Osteocyte (in vitro differentiated cells): ENCODE measurements around the gene HSP90B1. TPM values are rescaled to one million over a fixed set of nuclear protein-coding genes. Genes with fewer than 3 reads are reported as not detected.
A peak's percentile ranks its signal among the peaks of the same experiment; 100 is the strongest.

ENCODE experiments used
- DNase-seq: peaks from one replicate; pipeline ENCODE4 v3.0.0; 2021; ENCODE audit warnings: mixed read lengths; ENCODE audit not compliant: unreplicated experiment; ENCODE audit errors: extremely low spot score
- H3K27ac Mint-ChIP-seq: one replicate; pipeline ENCODE4 v1.8.0; 2021; ENCODE audit warnings: mild to moderate bottlenecking, mixed read lengths; ENCODE audit not compliant: unreplicated experiment
- H3K27me3 Mint-ChIP-seq: one replicate; pipeline ENCODE4 v1.8.0; 2021; ENCODE audit warnings: mixed read lengths; ENCODE audit not compliant: unreplicated experiment
- H3K36me3 Mint-ChIP-seq: one replicate; pipeline ENCODE4 v1.8.0; 2021; ENCODE audit warnings: mixed read lengths; ENCODE audit not compliant: unreplicated experiment
- H3K4me1 Mint-ChIP-seq: one replicate; pipeline ENCODE4 v1.8.0; 2021; ENCODE audit warnings: mixed read lengths; ENCODE audit not compliant: unreplicated experiment
- H3K4me3 Mint-ChIP-seq: one replicate; pipeline ENCODE4 v1.8.0; 2021; ENCODE audit warnings: mild to moderate bottlenecking, moderate library complexity, mixed read lengths; ENCODE audit not compliant: unreplicated experiment
- H3K9me3 Mint-ChIP-seq: one replicate; pipeline ENCODE4 v1.8.0; 2021; ENCODE audit warnings: mixed read lengths; ENCODE audit not compliant: unreplicated experiment
- CTCF ChIP-seq: fragments of 200-600 bp; sonication (generic); IDR thresholded peaks from 2 replicates; pipeline ENCODE4 v1.5.0; 2021; ENCODE audit warnings: antibody characterized with exemption, mild to moderate bottlenecking, moderate library complexity
- total RNA-seq: library from RNA; stranded (reverse); gene quantifications from 2 replicates; pipeline ENCODE4 v1.2.1, GENCODE V29; 2021

HSP90B1 gene
- total RNA-seq, 1 donor from 2014 or later, result 682 TPM

GRCh38 chr12:103905730-103906349, 24.4 kb upstream of the HSP90B1 start:
- no peaks in the 10 kb centered on the region for H3K36me3 Mint-ChIP-seq
- no peak overlapping the region for H3K27ac Mint-ChIP-seq
- DNase-seq, result peak; percentile 2
- TF ChIP-seq CTCF, result no peak
- no peak overlapping the region for H3K4me3 Mint-ChIP-seq
- H3K4me1 Mint-ChIP-seq, result peaks cover 29% of the 10 kb centered on the region
- no peaks in the 10 kb centered on the region for H3K9me3 Mint-ChIP-seq
- H3K27me3 Mint-ChIP-seq, result no peaks in the 10 kb centered on the region

GRCh38 chr12:103908246-103908541, 22.0 kb upstream of the HSP90B1 start:
- Mint-ChIP-seq H3K36me3 (no peaks in the 10 kb centered on the region), H3K27me3 (no peaks in the 10 kb centered on the region), H3K4me3 (no peak overlapping the region), H3K27ac (no peak overlapping the region), H3K9me3 (no peaks in the 10 kb centered on the region), H3K4me1 (peaks cover 33% of the 10 kb centered on the region)
- no peak for TF ChIP-seq CTCF
- no peak for DNase-seq

GRCh38 chr12:103908877-103909276, 21.3 kb upstream of the HSP90B1 start:
- peaks cover 33% of the 10 kb centered on the region for H3K4me1 Mint-ChIP-seq
- H3K4me3 Mint-ChIP-seq, result peak overlapping the region; percentile 2
- H3K27me3 Mint-ChIP-seq, result no peaks in the 10 kb centered on the region
- no peaks in the 10 kb centered on the region for H3K36me3 Mint-ChIP-seq
- TF ChIP-seq CTCF, result no peak
- H3K9me3 Mint-ChIP-seq, result no peaks in the 10 kb centered on the region
- DNase-seq, result no peak
- peak overlapping the region; percentile 69 for H3K27ac Mint-ChIP-seq

- H3K27ac Mint-ChIP-seq, result peak overlapping the region; percentile 62
- no peak for DNase-seq
Measured at GRCh38 chr12:103909811-103910210, 20.4 kb upstream of the HSP90B1 start.

GRCh38 chr12:103912069-103912468, 18.1 kb upstream of the HSP90B1 start:
- no peak overlapping the region for H3K27ac Mint-ChIP-seq
- H3K9me3 Mint-ChIP-seq, result no peaks in the 10 kb centered on the region
- DNase-seq, result no peak
- H3K36me3 Mint-ChIP-seq, result no peaks in the 10 kb centered on the region
- peaks cover 34% of the 10 kb centered on the region for H3K4me1 Mint-ChIP-seq
- no peaks in the 10 kb centered on the region for H3K27me3 Mint-ChIP-seq
- TF ChIP-seq CTCF, result no peak
- no peak overlapping the region for H3K4me3 Mint-ChIP-seq

More at GRCh38 chr12:103909811-103910210, 20.4 kb upstream of the HSP90B1 start:
- no peaks in the 10 kb centered on the region for H3K36me3 Mint-ChIP-seq
- no peaks in the 10 kb centered on the region for H3K9me3 Mint-ChIP-seq
- H3K4me1 Mint-ChIP-seq, result peaks cover 33% of the 10 kb centered on the region
- H3K4me3 Mint-ChIP-seq, result peak overlapping the region; percentile 14
- no peaks in the 10 kb centered on the region for H3K27me3 Mint-ChIP-seq
- no peak for TF ChIP-seq CTCF
